GM23248 (cell line): ENCODE measurements around the gene CENPI. TPM values are rescaled to one million over a fixed set of nuclear protein-coding genes. Genes with fewer than 3 reads are reported as not detected.

Source experiments
- DNase-seq: peaks from one replicate; pipeline ENCODE4 v3.0.0-alpha.2; 2015
- H2AFZ ChIP-seq: fragments of 200-600 bp; sonication (generic); 2 replicates; pipeline ENCODE4 v1.6.1; 2016; ENCODE audit warnings: antibody characterized with exemption
- H3F3A ChIP-seq: fragments of 200-600 bp; sonication (generic); 2 replicates; pipeline ENCODE4 v1.6.1; 2016; ENCODE audit warnings: mild to moderate bottlenecking, antibody characterized with exemption, mixed run types; ENCODE audit not compliant: insufficient read depth
- H3K27ac ChIP-seq: fragments of 200-600 bp; sonication (generic); 2 replicates; pipeline ENCODE4 v1.5.1; 2016; ENCODE audit warnings: mild to moderate bottlenecking
- H3K27me3 ChIP-seq: fragments of 200-600 bp; sonication (generic); replicated peaks from 2 replicates; pipeline ENCODE4 v1.6.1; 2016; ENCODE audit warnings: mild to moderate bottlenecking; ENCODE audit not compliant: insufficient read depth
- H3K36me3 ChIP-seq: fragments of 200-600 bp; sonication (generic); 2 replicates; pipeline ENCODE4 v1.6.1; 2016; ENCODE audit warnings: low read depth, mild to moderate bottlenecking
- H3K4me1 ChIP-seq: fragments of 200-600 bp; sonication (generic); 2 replicates; pipeline ENCODE4 v1.6.1; 2016; ENCODE audit warnings: mild to moderate bottlenecking; ENCODE audit not compliant: insufficient read depth
- H3K4me2 ChIP-seq: fragments of 200-600 bp; sonication (generic); one replicate; pipeline ENCODE4 v1.6.1; 2016; ENCODE audit warnings: mild to moderate bottlenecking; ENCODE audit not compliant: unreplicated experiment
- H3K4me3 ChIP-seq: fragments of 200-600 bp; sonication (generic); 2 replicates; pipeline ENCODE4 v1.5.1; 2016; ENCODE audit warnings: mild to moderate bottlenecking
- H3K79me2 ChIP-seq: fragments of 200-600 bp; sonication (generic); 2 replicates; pipeline ENCODE4 v1.6.1; 2016; ENCODE audit warnings: mild to moderate bottlenecking; ENCODE audit not compliant: insufficient read depth
- H3K9ac ChIP-seq: fragments of 200-600 bp; sonication (generic); 2 replicates; pipeline ENCODE4 v1.6.1; 2016; ENCODE audit warnings: mild to moderate bottlenecking
- H3K9me2 ChIP-seq: fragments of 200-600 bp; sonication (generic); 2 replicates; pipeline ENCODE4 v1.6.1; 2016; ENCODE audit warnings: mixed run types, mild to moderate bottlenecking, moderate library complexity; ENCODE audit not compliant: insufficient read depth
- H3K9me3 ChIP-seq: fragments of 200-600 bp; sonication (generic); one replicate; pipeline ENCODE4 v1.6.1; 2017; ENCODE audit warnings: low read depth
- H4K20me1 ChIP-seq: fragments of 200-600 bp; sonication (generic); 2 replicates; pipeline ENCODE4 v1.6.0; 2016; ENCODE audit not compliant: insufficient read depth
- EZH2 ChIP-seq: fragments of 200-600 bp; sonication (generic); IDR thresholded peaks from 2 replicates; pipeline ENCODE4 v1.6.1; 2018; ENCODE audit warnings: antibody characterized with exemption, mild to moderate bottlenecking; ENCODE audit not compliant: insufficient read depth, poor library complexity, severe bottlenecking
- EZH2phosphoT487 ChIP-seq: fragments of 200-600 bp; sonication (generic); IDR thresholded peaks from 2 replicates; pipeline ENCODE4 v1.6.1; 2018; ENCODE audit warnings: antibody characterized with exemption, moderate library complexity, mild to moderate bottlenecking, low read depth; ENCODE audit not compliant: insufficient read depth
- WGBS, 2 experiments: methylation state at CpG; one replicate each; pipeline ENCODE4 v1.1.6; 2015 to 2017; ENCODE audit warnings: low lambda C conversion rate in 2 of 2, low coverage in 1 of 2; ENCODE audit errors: missing lambda C conversion rate in 2 of 2; 5-methylcytosine and 5-hydroxymethylcytosine counted together
- in situ Hi-C: fragments of 300-500 bp; cut with MboI; formaldehyde crosslinking; loops from 2 replicates; pipeline ENCODE4 v1.15.0; 2020
- polyA plus RNA-seq: library from polyadenylated mRNA; unstranded; fragments of >200 nt; fragmentation: Nextera tagmentation; extraction: Ambion mirVana; gene quantifications from 2 replicates; pipeline ENCODE4 v1.2.1, GENCODE V29; 2016
- total RNA-seq: library from RNA; depleted of rRNA; stranded (reverse); fragments of >200 nt; shearing (Covaris generic); gene quantifications from 2 replicates; pipeline ENCODE4 v1.2.3, GENCODE V29; 2014; rRNA removed

CENPI gene
- total and polyA plus RNA-seq, 2 experiments from 2014 or later: 2.5 to 9.6 TPM

DNA sequence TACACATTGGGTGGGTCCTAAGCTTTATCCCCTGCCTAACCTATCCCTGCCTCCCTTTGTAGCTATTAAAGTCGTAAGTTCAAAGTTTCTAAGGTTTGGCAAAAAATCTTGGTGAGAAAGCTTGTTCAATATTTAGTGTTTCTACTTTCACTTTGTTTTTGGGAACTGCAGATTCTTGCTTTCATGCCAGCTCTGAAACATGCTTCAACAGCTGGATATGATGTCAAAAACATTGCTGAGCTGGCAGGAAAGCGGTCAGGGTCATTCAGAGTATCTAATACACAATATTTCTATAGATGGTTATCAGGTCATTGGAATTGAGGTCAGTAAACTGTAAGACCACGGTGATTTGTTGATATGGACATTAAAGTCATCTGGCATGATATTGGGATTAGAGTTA lies 19.7 kb downstream of the CENPI start:
- Histone ChIP-seq H3K4me3 (no peak overlapping the region), H3K79me2 (no peaks in the 10 kb centered on the region), H3K4me2 (no peak overlapping the region), H3F3A (no peaks in the 10 kb centered on the region), H3K4me1 (no peaks in the 10 kb centered on the region), H3K9ac (no peak overlapping the region), H3K9me3 (no peaks in the 10 kb centered on the region), H3K27ac (no peak overlapping the region), H2AFZ (no peak overlapping the region), H3K36me3 (no peaks in the 10 kb centered on the region), H4K20me1 (no peaks in the 10 kb centered on the region), H3K27me3 (no peaks in the 10 kb centered on the region), H3K9me2 (no peaks in the 10 kb centered on the region)
- TF ChIP-seq EZH2phosphoT487 (no peak), EZH2 (no peak)
- DNase-seq: peak; percentile 7
- in situ Hi-C loops: no loop called here
- WGBS, 2 experiments: 90 to 91% methylated on average over 3 of the region's 3 CpGs

DNA sequence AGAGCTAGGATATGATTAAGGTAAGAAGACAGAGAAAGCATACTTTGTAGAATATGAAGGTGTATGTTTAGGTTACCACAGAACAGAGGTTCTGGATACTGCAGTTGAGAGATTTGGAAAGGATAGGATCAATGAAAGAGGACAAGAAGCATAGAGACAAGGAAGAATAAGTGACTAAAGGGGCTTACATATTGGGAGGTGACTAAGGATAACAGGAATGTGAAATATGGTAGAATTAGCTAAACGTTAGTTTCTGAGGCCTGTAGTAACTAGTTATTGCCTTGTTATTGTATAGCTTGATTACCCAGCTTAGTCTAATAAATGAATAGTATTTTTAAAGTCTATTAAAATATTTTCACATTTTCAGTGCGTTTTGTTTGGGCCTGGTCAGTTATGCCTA lies 38.2 kb downstream of the CENPI start:
- no peaks in the 10 kb centered on the region for H3K9me2 ChIP-seq
- TF ChIP-seq EZH2 (no peak), EZH2phosphoT487 (no peak)
- H3F3A ChIP-seq: no peaks in the 10 kb centered on the region
- H3K4me2 ChIP-seq: no peak overlapping the region
- H3K4me3 ChIP-seq: no peak overlapping the region
- H3K4me1 ChIP-seq: no peaks in the 10 kb centered on the region
- H2AFZ ChIP-seq: no peak overlapping the region
- no peaks in the 10 kb centered on the region for H3K79me2 ChIP-seq
- peak; percentile 0 for DNase-seq
- no peaks in the 10 kb centered on the region for H3K36me3 ChIP-seq
- H3K27ac ChIP-seq: no peak overlapping the region
- no peaks in the 10 kb centered on the region for H4K20me1 ChIP-seq
- in situ Hi-C loops: no loop called here
- H3K9me3 ChIP-seq: no peaks in the 10 kb centered on the region
- H3K9ac ChIP-seq: no peak overlapping the region
- H3K27me3 ChIP-seq: no peaks in the 10 kb centered on the region
- 72 to 88% methylated on average over 2 of the region's 2 CpGs for WGBS, 2 experiments

Other genes starting within 250 kb of the CENPI start
- gene NOX1, start 223.8 kb upstream of the CENPI start, total RNA-seq: not detected in 2 replicates
- gene NOX1, start 223.8 kb upstream of the CENPI start, polyA plus RNA-seq: 0.16 and 0.18 TPM in 2 replicates
- gene XKRX, start 169.3 kb upstream of the CENPI start, total RNA-seq: not detected in 2 replicates
- gene XKRX, start 169.3 kb upstream of the CENPI start, polyA plus RNA-seq: not detected in 2 replicates
- gene ARL13A, start 128.5 kb upstream of the CENPI start, total RNA-seq: not detected in 2 replicates
- not detected in 2 replicates for gene ARL13A, start 128.5 kb upstream of the CENPI start, polyA plus RNA-seq
- gene TRMT2B, start 46.1 kb upstream of the CENPI start, total RNA-seq: 12.9 and 16.9 TPM in 2 replicates
- gene TRMT2B, start 46.1 kb upstream of the CENPI start, polyA plus RNA-seq: 8.3 and 8.5 TPM in 2 replicates
- 0.32 and 0.76 TPM in 2 replicates for gene TMEM35A, start 19.3 kb upstream of the CENPI start, total RNA-seq
- 0.37 and 0.56 TPM in 2 replicates for gene TMEM35A, start 19.3 kb upstream of the CENPI start, polyA plus RNA-seq
- gene DRP2, start 121.6 kb downstream of the CENPI start, total RNA-seq: 0.22 TPM in 1 of 2 replicates, not detected in the other
- gene DRP2, start 121.6 kb downstream of the CENPI start, polyA plus RNA-seq: 0.18 and 0.21 TPM in 2 replicates
- gene TAF7L, start 193.1 kb downstream of the CENPI start, total RNA-seq: 0.25 and 0.43 TPM in 2 replicates
- gene TAF7L, start 193.1 kb downstream of the CENPI start, polyA plus RNA-seq: 0.23 and 0.53 TPM in 2 replicates